A549 (cell line): ENCODE data around the gene KBTBD6. TPM values are rescaled to one million over a fixed set of nuclear protein-coding genes. Genes with fewer than 3 reads are reported as not detected.
A peak's percentile ranks its signal among the peaks of the same experiment; 100 is the strongest.
"Not testable (repeated sequence)": the region's sequence is repeated elsewhere in the genome, so short reads cannot be mapped to it uniquely, and the experiment has no call there.

Experiments used
- ATAC-seq, 2 experiments: fragments of 200-7000 bp in 1 of 2; fragments of >200 bp in 1 of 2; cut with Nextera tagmentation in 1 of 2; cut with Tn5 transposase in 1 of 2; 3 replicates each; pipeline versions ENCODE4 v1.8.0 to v1.9.1; 2018 to 2020; ENCODE audit warnings: mild to moderate bottlenecking in 1 of 2, moderate library complexity in 1 of 2
- CTCF ChIA-PET: fragments of 300-600 bp; sonication (Branson Sonifier 250); formaldehyde crosslinking; extraction: SDS; loops from one replicate; lab custom pipeline; 2021; ENCODE audit warnings: antibody characterized with exemption, inconsistent platforms; lab: Yijun Ruan, JAX
- POLR2A ChIA-PET: fragments of 350-600 bp; formaldehyde crosslinking; extraction: SDS; loops from one replicate; lab custom pipeline; 2021; ENCODE audit warnings: antibody characterized with exemption, inconsistent platforms; lab: Yijun Ruan, JAX
- DNase-seq, 2 experiments: peaks; one replicate each; pipeline versions ENCODE4 v3.0.0 to v3.0.0-alpha.2; 2011 to 2016; ENCODE audit warnings: low read depth in 1 of 2, low spot score in 1 of 2
- FAIRE-seq: peaks from 2 replicates; lab custom pipeline; 2011; peaks lifted over from hg19 to GRCh38; lab: Jason Lieb, UNC
- H3K27ac ChIP-seq, 2 experiments: fragments of >200 bp; sonication (Bioruptor Twin); formaldehyde crosslinking; 3 replicates each; pipeline ENCODE4 v1.5.1; 2016 to 2017
- H3K4me1 ChIP-seq: fragments of >200 bp; sonication (Bioruptor Twin); formaldehyde crosslinking; 3 replicates; pipeline ENCODE4 v1.6.1; 2016
- H3K4me2 ChIP-seq: fragments of >200 bp; sonication (Bioruptor Twin); formaldehyde crosslinking; 3 replicates; pipeline ENCODE4 v1.6.1; 2016
- H3K4me3 ChIP-seq: fragments of >200 bp; sonication (Bioruptor Twin); formaldehyde crosslinking; 3 replicates; pipeline ENCODE4 v1.5.1; 2016
- H3K9me3 ChIP-seq: fragments of >200 bp; sonication (Bioruptor Twin); formaldehyde crosslinking; 3 replicates; pipeline ENCODE4 v1.6.1; 2016
- CHD4 ChIP-seq: fragments of 200-600 bp; sonication (generic); IDR thresholded peaks from 2 replicates; pipeline ENCODE4 v1.6.1; 2016; ENCODE audit warnings: antibody characterized with exemption, mild to moderate bottlenecking, borderline replicate concordance
- EHF ChIP-seq: fragments of 250-450 bp; sonication (Bioruptor Pico); IDR thresholded peaks from 2 replicates; pipeline ENCODE4 v1.5.0; 2020; ENCODE audit warnings: mild to moderate bottlenecking
- EP300 ChIP-seq, 2 experiments: fragments of >200 bp; sonication (Bioruptor Twin); formaldehyde crosslinking; IDR thresholded peaks; 2 replicates in 1 of 2; 3 replicates in 1 of 2; pipeline ENCODE4 v1.6.1; 2016 to 2017
- FOSB ChIP-seq: fragments of 250-450 bp; sonication (Bioruptor Pico); IDR thresholded peaks from 2 replicates; pipeline ENCODE4 v1.5.0; 2020; ENCODE audit warnings: mild to moderate bottlenecking, moderate library complexity
- FOSL2 ChIP-seq, 2 experiments: fragments of 450-650 bp in 1 of 2; fragments of >200 bp in 1 of 2; sonication (Bioruptor Twin) in 1 of 2; formaldehyde crosslinking; IDR thresholded peaks; 2 replicates each; pipeline versions ENCODE4 v1.5.0 to v1.6.1; 2016 to 2020; ENCODE audit warnings: mild to moderate bottlenecking in 1 of 2, moderate library complexity in 1 of 2
- FOXS1 ChIP-seq: fragments of 250-450 bp; sonication (Bioruptor Pico); IDR thresholded peaks from 2 replicates; pipeline ENCODE4 v1.5.0; 2020; ENCODE audit warnings: mild to moderate bottlenecking, moderate library complexity
- HDAC2 ChIP-seq: fragments of 200-600 bp; sonication (generic); IDR thresholded peaks from 2 replicates; pipeline ENCODE4 v1.6.1; 2016
- HOXB13 ChIP-seq: fragments of 250-450 bp; sonication (Bioruptor Pico); IDR thresholded peaks from 2 replicates; pipeline ENCODE4 v1.5.0; 2020; ENCODE audit warnings: low read depth, mild to moderate bottlenecking, moderate library complexity
- HOXB5 ChIP-seq: fragments of 250-450 bp; sonication (Bioruptor Pico); IDR thresholded peaks from 2 replicates; pipeline ENCODE4 v1.5.0; 2020; ENCODE audit warnings: mild to moderate bottlenecking, moderate library complexity
- JUN ChIP-seq, 2 experiments: fragments of >200 bp; sonication (Bioruptor Twin); formaldehyde crosslinking; IDR thresholded peaks; 2 replicates in 1 of 2; 3 replicates in 1 of 2; pipeline ENCODE4 v1.6.1; 2016 to 2017
- PHF8 ChIP-seq: fragments of 200-600 bp; sonication (generic); IDR thresholded peaks from 2 replicates; pipeline ENCODE4 v1.6.1; 2016; ENCODE audit warnings: low read depth, mild to moderate bottlenecking, antibody characterized with exemption, moderate library complexity, borderline replicate concordance
- RAD21 ChIP-seq, 2 experiments: fragments of >200 bp in 1 of 2; sonication (Bioruptor Twin) in 1 of 2; formaldehyde crosslinking in 1 of 2; IDR thresholded peaks in 1 of 2; conservative IDR thresholded peaks in 1 of 2; 2 replicates in 1 of 2; 3 replicates in 1 of 2; pipeline ENCODE4 v1.6.1; 2012 to 2018; ENCODE audit warnings: inconsistent platforms in 1 of 2
- RNF2 ChIP-seq: fragments of 200-600 bp; sonication (generic); IDR thresholded peaks from 2 replicates; pipeline ENCODE4 v1.6.1; 2016; ENCODE audit warnings: low read depth, mild to moderate bottlenecking, antibody characterized with exemption, moderate library complexity, borderline replicate concordance
- TFCP2L1 ChIP-seq: fragments of 250-450 bp; sonication (Bioruptor Pico); IDR thresholded peaks from 2 replicates; pipeline ENCODE4 v1.5.0; 2021; ENCODE audit warnings: mild to moderate bottlenecking
- TP53 ChIP-seq: fragments of 250-450 bp; sonication (Bioruptor Pico); IDR thresholded peaks from 2 replicates; pipeline ENCODE4 v1.5.0; 2021; ENCODE audit warnings: mild to moderate bottlenecking, moderate library complexity
- ZC3H11A ChIP-seq: fragments of 450-650 bp; IDR thresholded peaks from 2 replicates; pipeline ENCODE4 v1.6.1; 2014; ENCODE audit warnings: antibody characterized with exemption, mild to moderate bottlenecking
- ZFP36 ChIP-seq: fragments of 450-650 bp; IDR thresholded peaks from 2 replicates; pipeline ENCODE4 v1.6.1; 2014; ENCODE audit warnings: borderline replicate concordance; ENCODE audit not compliant: partially characterized antibody
- ZSCAN20 ChIP-seq: fragments of 250-450 bp; sonication (Bioruptor Pico); IDR thresholded peaks from 2 replicates; pipeline ENCODE4 v1.8.0; 2022; ENCODE audit warnings: mild to moderate bottlenecking, moderate library complexity
- WGBS: methylation state at CpG from one replicate; pipeline ENCODE4 v1.1.6; 2017; ENCODE audit errors: missing lambda C conversion rate; 5-methylcytosine and 5-hydroxymethylcytosine counted together
- polyA plus RNA-seq, 4 experiments: library from polyadenylated mRNA; depleted of rRNA in 3 of 4; stranded (reverse); fragments of >200 nt; fragmentation: RNase III in 1 of 4; extraction: RNeasy Plus Mini Kit Qiagen cat#74134 plus additional on column Dnase treatment in 1 of 4; gene quantifications; 2 replicates in 3 of 4; 3 replicates in 1 of 4; pipeline ENCODE4 v1.2.3, GENCODE V29; 2011 to 2017
- TF ChIP-seq, protein P1 (sequence below): fragments of 200-600 bp; sonication (generic); IDR thresholded peaks from 2 replicates; pipeline ENCODE4 v1.6.1; 2016; ENCODE audit warnings: antibody characterized with exemption, mild to moderate bottlenecking, moderate library complexity
- TF ChIP-seq, protein P2 (sequence below): fragments of 150-350 bp; IDR thresholded peaks from 2 replicates; pipeline ENCODE4 v1.6.1; 2014; ENCODE audit warnings: low read depth, mild to moderate bottlenecking, low read length
- TF ChIP-seq, protein P3 (sequence below): fragments of >200 bp; sonication (Bioruptor Twin); formaldehyde crosslinking; IDR thresholded peaks from 3 replicates; pipeline ENCODE4 v1.5.1; 2016

Gene KBTBD6
- polyA plus RNA-seq, 2 of the 4 experiments (the other 2 are of a cell fraction), result 5.0 to 5.3 TPM

DNA sequence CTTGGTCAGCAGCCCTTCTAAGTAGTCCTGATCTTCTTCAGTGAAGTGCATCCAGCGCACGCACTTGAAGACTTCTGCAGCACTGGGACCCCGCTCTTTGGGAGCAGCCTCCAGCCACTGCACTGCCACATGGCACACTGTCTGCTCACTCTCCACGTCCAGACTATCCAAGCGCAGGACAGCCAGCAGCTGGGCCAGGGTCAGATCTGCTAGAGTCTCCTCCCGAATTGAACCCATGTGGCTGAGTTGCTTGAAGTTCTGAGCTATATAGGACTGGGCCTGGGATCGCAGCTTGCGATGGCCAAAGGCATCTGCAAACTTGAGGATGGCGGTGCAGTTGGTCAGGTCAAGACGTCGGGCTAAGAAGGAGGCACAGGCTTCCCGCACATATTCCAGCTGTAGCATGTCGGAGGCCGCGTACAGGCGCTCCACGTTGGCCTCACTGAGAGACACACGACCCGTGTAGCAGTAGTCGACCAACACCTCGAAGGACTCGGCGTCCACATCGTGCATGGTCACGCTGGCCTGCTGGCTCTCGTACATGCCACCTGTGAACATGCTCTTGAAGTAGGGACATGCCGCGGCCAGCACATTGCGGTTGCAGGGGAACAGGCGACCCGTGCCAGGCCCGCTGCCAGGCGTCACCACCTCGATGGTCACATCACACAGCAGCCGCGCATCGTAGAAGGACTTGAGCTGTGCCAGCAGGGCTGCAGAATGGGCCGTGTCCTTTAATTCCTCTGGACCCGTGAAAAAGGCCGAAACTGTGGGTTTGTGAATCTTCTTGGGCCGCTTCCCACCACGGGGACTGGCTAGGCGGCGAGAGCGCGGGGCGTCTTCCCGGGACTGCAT, 716 bp downstream of the KBTBD6 start:
- CTCF ChIA-PET, DNase-seq, FAIRE-seq, H3K9me3 ChIP-seq: not testable (repeated sequence)
- peak overlapping the region; percentile 80 for H3K4me2 ChIP-seq
- 0 out of 2 replicates have a peak, but pooled peaks have one; percentile 26 for TF ChIP-seq PHF8
- POLR2A ChIA-PET, result interaction anchor here (0.6 to 1.3 kb wide), 2 partner anchors 71 to 84 kb away, joined by 4 read pairs; partner anchors contain the start of gene WBP4
- ATAC-seq, result peak; percentile 43 to 45; a peak in 5 of 6 replicates
- H3K4me1 ChIP-seq, result peaks cover 11% of the 10 kb centered on the region; the same call in 2 of the 3 replicates
- peak overlapping the region; percentile 57 for H3K4me3 ChIP-seq
- peak overlapping the region; percentile 81 to 92 for H3K27ac ChIP-seq
- WGBS, result 46% methylated on average over 36 of the region's 48 CpGs

DNA sequence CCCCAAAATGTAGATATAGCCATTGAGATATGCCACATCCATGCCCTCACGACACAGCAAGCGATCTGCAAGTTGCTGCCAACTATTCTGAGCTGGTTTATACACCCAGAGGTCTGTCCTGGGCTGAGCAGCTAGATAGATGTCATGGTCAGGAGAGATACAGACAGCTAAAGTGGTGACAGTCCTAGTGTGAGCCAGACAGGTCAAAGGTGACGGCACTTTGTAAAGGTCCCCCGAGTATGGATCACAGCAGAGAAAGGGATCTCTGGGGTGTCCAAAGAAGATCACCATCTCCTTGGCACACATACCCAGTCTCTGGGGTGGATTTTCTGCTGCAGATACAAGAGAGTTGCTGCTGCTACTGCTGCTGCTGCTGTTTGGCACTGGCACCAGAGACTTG, 1.4 kb downstream of the KBTBD6 start:
- FAIRE-seq, H3K9me3 ChIP-seq, POLR2A ChIA-PET, H3K27ac ChIP-seq, DNase-seq, CTCF ChIA-PET, ATAC-seq, H3K4me3 ChIP-seq: not testable (repeated sequence)
- H3K4me1 ChIP-seq, result peaks cover 11% of the 10 kb centered on the region; the same call in 2 of the 3 replicates
- H3K4me2 ChIP-seq, result peak overlapping the region; percentile 80
- WGBS, result 88% methylated on average over 4 of the region's 4 CpGs

DNA sequence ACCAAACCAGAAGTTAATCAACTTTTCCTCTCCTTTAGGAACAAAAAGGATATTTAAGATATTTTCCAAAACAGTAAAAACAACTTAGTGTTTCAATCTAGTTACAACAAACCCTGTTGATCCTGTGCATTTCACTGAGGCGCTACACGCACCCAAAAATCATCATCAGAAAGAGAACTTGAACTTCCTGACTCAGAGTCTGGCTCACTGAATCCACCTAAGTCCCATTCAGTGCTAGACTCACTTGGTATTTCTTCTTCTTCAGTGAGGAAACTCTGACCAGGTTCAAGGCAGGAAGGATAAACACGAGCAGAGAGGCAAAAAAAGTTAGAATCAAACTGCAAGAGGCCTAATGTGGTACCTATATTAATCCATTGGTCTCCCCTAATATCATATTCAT, 2.2 kb downstream of the KBTBD6 start:
- DNase-seq (no peak), ATAC-seq (no peak)
- no peak overlapping the region for H3K27ac ChIP-seq
- ChIA-PET POLR2A (no interaction called here), CTCF (no interaction called here)
- peaks cover 11% of the 10 kb centered on the region; the same call in 2 of the 3 replicates for H3K4me1 ChIP-seq
- H3K4me3 ChIP-seq, result no peak overlapping the region
- 97% methylated on average over 3 of the region's 3 CpGs for WGBS
- peak overlapping the region; percentile 80 for H3K4me2 ChIP-seq
- TF ChIP-seq, protein P1, sequence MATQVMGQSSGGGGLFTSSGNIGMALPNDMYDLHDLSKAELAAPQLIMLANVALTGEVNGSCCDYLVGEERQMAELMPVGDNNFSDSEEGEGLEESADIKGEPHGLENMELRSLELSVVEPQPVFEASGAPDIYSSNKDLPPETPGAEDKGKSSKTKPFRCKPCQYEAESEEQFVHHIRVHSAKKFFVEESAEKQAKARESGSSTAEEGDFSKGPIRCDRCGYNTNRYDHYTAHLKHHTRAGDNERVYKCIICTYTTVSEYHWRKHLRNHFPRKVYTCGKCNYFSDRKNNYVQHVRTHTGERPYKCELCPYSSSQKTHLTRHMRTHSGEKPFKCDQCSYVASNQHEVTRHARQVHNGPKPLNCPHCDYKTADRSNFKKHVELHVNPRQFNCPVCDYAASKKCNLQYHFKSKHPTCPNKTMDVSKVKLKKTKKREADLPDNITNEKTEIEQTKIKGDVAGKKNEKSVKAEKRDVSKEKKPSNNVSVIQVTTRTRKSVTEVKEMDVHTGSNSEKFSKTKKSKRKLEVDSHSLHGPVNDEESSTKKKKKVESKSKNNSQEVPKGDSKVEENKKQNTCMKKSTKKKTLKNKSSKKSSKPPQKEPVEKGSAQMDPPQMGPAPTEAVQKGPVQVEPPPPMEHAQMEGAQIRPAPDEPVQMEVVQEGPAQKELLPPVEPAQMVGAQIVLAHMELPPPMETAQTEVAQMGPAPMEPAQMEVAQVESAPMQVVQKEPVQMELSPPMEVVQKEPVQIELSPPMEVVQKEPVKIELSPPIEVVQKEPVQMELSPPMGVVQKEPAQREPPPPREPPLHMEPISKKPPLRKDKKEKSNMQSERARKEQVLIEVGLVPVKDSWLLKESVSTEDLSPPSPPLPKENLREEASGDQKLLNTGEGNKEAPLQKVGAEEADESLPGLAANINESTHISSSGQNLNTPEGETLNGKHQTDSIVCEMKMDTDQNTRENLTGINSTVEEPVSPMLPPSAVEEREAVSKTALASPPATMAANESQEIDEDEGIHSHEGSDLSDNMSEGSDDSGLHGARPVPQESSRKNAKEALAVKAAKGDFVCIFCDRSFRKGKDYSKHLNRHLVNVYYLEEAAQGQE, result no peak
- TF ChIP-seq HOXB5 (CRISPR knock-in tag), result no peak
- TF ChIP-seq, all 56 proteins: peak for 0
- H3K9me3 ChIP-seq, result no peaks in the 10 kb centered on the region
- FAIRE-seq, result no peak

DNA sequence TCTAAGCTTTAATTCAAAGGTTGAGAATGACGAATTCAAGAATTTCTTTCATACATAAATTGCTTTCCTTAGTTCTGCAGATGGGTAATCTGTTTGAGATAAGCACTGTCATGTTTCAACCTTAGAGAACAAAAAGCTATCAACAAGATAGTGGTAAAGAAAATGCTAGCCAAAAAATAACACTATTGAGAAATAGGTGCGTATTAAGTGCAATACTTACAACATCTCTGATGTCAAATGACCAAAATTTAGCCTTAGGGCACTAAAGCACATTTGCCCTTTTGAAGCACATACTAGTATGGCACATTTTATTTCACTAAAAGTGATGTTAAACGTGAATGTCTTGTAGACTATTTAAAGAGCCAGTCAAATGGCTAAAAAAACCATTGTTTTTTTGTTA, 4.9 kb downstream of the KBTBD6 start:
- no peak overlapping the region for H3K4me3 ChIP-seq
- no peak for FAIRE-seq
- TF ChIP-seq RAD21 (conservative IDR thresholded peaks at IDR 0.05 in 1 of 2, IDR thresholded peaks at IDR 0.05 in 1 of 2) (no peak), FOSB (CRISPR knock-in tag) (no peak), ZSCAN20 (CRISPR knock-in tag) (no peak), EHF (CRISPR knock-in tag) (no peak), HDAC2 (no peak), FOXS1 (CRISPR knock-in tag) (no peak), HOXB13 (CRISPR knock-in tag) (no peak), JUN (IDR thresholded peaks at IDR 0.05) (no peak), ZC3H11A (no peak), RNF2 (no peak), EP300 (IDR thresholded peaks at IDR 0.05) (no peak), CHD4 (no peak), TP53 (no peak), ZFP36 (no peak), FOSL2 (IDR thresholded peaks at IDR 0.05) (no peak), FOSL2 (CRISPR knock-in tag; IDR thresholded peaks at IDR 0.05) (no peak), TFCP2L1 (CRISPR knock-in tag) (no peak)
- TF ChIP-seq, protein P2, sequence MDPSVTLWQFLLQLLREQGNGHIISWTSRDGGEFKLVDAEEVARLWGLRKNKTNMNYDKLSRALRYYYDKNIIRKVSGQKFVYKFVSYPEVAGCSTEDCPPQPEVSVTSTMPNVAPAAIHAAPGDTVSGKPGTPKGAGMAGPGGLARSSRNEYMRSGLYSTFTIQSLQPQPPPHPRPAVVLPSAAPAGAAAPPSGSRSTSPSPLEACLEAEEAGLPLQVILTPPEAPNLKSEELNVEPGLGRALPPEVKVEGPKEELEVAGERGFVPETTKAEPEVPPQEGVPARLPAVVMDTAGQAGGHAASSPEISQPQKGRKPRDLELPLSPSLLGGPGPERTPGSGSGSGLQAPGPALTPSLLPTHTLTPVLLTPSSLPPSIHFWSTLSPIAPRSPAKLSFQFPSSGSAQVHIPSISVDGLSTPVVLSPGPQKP, result no peak
- TF ChIP-seq, protein P3, sequence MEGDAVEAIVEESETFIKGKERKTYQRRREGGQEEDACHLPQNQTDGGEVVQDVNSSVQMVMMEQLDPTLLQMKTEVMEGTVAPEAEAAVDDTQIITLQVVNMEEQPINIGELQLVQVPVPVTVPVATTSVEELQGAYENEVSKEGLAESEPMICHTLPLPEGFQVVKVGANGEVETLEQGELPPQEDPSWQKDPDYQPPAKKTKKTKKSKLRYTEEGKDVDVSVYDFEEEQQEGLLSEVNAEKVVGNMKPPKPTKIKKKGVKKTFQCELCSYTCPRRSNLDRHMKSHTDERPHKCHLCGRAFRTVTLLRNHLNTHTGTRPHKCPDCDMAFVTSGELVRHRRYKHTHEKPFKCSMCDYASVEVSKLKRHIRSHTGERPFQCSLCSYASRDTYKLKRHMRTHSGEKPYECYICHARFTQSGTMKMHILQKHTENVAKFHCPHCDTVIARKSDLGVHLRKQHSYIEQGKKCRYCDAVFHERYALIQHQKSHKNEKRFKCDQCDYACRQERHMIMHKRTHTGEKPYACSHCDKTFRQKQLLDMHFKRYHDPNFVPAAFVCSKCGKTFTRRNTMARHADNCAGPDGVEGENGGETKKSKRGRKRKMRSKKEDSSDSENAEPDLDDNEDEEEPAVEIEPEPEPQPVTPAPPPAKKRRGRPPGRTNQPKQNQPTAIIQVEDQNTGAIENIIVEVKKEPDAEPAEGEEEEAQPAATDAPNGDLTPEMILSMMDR, result no peak
- TF ChIP-seq, all 56 proteins: peak for 0
- ATAC-seq, result no peak
- Histone ChIP-seq H3K9me3 (no peaks in the 10 kb centered on the region), H3K27ac (no peak overlapping the region), H3K4me2 (no peak overlapping the region), H3K4me1 (peaks cover 11% of the 10 kb centered on the region; the same call in 2 of the 3 replicates)
- ChIA-PET POLR2A (no interaction called here), CTCF (interaction anchor here (1.2 to 1.7 kb wide), 2 partner anchors 8 to 95 kb away, joined by 3 to 5 read pairs; no protein-coding TSS in a partner anchor)
- DNase-seq, result no peak
- 71% methylated on average over 3 of the region's 3 CpGs for WGBS
